ENCODE measurements around the gene POU4F2.

Gene POU4F2, protein sequence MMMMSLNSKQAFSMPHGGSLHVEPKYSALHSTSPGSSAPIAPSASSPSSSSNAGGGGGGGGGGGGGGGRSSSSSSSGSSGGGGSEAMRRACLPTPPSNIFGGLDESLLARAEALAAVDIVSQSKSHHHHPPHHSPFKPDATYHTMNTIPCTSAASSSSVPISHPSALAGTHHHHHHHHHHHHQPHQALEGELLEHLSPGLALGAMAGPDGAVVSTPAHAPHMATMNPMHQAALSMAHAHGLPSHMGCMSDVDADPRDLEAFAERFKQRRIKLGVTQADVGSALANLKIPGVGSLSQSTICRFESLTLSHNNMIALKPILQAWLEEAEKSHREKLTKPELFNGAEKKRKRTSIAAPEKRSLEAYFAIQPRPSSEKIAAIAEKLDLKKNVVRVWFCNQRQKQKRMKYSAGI

DNA sequence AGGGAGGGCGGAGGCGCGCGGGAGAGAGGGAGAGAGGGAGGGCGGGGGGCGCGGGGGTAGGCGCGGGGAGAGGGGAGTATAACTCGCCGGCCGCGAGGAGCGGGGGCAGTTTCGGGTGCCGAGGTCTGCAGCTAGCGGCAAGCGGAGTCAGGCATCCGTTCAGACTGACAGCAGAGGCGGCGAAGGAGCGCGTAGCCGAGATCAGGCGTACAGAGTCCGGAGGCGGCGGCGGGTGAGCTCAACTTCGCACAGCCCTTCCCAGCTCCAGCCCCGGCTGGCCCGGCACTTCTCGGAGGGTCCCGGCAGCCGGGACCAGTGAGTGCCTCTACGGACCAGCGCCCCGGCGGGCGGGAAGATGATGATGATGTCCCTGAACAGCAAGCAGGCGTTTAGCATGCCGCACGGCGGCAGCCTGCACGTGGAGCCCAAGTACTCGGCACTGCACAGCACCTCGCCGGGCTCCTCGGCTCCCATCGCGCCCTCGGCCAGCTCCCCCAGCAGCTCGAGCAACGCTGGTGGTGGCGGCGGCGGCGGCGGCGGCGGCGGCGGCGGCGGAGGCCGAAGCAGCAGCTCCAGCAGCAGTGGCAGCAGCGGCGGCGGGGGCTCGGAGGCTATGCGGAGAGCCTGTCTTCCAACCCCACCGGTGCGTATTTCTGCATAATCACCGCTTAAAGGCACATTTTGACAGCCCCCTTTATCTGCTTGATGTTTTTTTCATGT is at the start of gene POU4F2:
Gene POU4F2, plus strand, starts transcription at position 108 of the 720 bp plus-strand sequence. Its CDS starts 248 bp downstream, at position 356.
- DNase-seq, result no peak

- DNase-seq, result no peak
Measured at GRCh38 chr4:146590801-146591200, 47.9 kb upstream of the POU4F2 start.

DNA sequence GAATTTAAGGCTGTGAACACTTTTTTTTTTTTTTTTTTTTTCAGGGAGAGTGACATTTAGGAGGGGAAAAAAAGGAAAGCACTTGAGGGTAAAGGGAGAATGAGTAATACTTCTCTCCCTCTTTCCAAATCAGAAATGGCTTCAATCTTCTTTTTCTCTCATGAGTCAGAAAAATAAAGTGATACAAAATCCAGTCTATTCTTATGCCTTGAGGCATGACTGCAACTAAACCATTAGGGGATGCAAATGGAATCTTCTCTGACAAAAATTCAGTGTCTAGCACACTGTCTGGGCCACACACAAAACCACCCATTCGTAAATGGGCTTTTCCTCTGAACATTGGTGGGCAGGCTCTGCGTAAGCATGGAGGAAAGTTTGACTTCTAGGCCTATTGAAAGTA is 46.7 kb upstream of the POU4F2 start:
- DNase-seq, result no peak

GRCh38 chr4:146632770-146633470 is 5.8 kb upstream of the POU4F2 start:
- no peak for DNase-seq

GRCh38 chr4:146633471-146633800 is 5.3 kb upstream of the POU4F2 start:
- DNase-seq, result no peak

- no peak for DNase-seq
Measured at GRCh38 chr4:146634825-146635224, 3.9 kb upstream of the POU4F2 start.

- no peak for DNase-seq
Measured at GRCh38 chr4:146637621-146638332, 916 bp upstream of the POU4F2 start.

DNA sequence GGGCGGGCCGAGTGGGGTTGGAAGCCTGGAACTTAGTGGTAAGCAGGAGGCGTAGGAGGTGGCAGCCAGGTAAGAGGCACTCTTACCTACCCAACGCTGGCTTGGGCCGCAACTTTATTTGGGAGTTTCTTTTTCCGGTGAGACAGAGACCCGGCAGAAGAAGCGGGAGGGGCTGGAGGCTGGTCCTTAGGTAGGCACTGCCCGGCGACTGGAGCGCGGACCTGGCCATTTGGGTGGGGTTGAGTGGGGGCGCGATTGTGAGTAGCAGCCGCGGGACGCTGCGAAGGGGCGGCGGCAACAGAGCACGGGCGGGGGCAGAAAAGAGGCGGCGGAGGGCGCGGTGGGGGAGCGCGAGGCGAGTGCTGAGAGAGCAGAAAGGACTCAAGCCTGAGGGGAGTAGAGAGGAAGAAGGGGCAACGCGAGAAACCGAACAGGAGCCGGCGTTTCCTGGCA is 334 bp upstream of the POU4F2 start:
- no peak for DNase-seq

GRCh38 chr4:146639506-146639932 is 826 bp downstream of the POU4F2 start:
- no peak for DNase-seq

- no peak for DNase-seq
Measured at GRCh38 chr4:146640021-146640464, 1.4 kb downstream of the POU4F2 start.

GRCh38 chr4:146640465-146641061 is 1.9 kb downstream of the POU4F2 start:
- DNase-seq, result no peak

DNA sequence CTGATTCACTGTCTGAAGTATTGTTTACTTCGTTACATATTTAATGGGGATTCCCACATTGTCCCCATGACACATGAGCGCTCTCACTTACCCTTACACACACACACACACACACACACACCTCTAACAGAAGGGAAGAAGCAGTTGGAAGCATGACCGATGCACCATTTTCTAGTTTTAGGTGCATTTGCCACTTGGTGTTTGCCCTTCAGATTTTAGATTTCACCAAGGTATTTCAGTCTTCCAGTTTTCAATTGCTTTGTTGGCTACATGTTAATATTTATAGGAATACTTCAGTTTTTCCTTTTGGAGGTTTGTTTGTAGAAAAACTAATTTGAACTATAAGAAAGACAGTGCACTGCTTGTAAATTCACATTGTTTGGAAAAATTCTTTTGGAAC is 3.1 kb downstream of the POU4F2 start:
- no peak for DNase-seq

DNA sequence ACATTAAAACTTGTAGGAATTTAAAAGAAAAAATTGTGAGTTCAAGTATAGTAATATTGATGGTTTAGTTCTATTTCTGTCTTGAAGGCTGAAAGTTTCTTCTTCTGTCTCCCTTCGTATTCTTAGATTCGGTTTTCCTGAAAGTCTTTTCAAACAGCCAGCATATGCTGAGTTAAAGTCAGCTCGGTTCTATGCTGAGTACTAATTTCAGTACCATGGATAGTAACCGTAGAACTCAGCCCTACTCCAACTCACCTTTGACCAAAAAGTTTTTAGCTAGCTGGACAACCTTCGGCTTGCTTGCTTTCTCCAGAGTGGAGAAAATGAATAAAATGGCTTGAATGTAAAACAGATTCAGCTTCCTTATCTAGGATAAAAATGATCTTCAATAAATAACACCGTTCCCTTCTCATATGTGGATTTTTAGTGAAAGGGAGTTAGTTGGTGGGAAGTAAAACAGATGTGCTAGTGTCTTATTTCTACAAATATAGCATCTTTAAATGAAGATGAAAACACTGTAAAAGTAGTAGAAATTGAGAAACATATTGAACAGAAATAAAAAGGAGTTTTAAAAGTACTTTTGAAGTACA is 5.2 kb downstream of the POU4F2 start:
- no peak for DNase-seq

GRCh38 chr4:146645921-146646320 is 7.2 kb downstream of the POU4F2 start:
- DNase-seq, result no peak

- no peak for DNase-seq
Measured at GRCh38 chr4:146646593-146647325, 8.1 kb downstream of the POU4F2 start.

DNA sequence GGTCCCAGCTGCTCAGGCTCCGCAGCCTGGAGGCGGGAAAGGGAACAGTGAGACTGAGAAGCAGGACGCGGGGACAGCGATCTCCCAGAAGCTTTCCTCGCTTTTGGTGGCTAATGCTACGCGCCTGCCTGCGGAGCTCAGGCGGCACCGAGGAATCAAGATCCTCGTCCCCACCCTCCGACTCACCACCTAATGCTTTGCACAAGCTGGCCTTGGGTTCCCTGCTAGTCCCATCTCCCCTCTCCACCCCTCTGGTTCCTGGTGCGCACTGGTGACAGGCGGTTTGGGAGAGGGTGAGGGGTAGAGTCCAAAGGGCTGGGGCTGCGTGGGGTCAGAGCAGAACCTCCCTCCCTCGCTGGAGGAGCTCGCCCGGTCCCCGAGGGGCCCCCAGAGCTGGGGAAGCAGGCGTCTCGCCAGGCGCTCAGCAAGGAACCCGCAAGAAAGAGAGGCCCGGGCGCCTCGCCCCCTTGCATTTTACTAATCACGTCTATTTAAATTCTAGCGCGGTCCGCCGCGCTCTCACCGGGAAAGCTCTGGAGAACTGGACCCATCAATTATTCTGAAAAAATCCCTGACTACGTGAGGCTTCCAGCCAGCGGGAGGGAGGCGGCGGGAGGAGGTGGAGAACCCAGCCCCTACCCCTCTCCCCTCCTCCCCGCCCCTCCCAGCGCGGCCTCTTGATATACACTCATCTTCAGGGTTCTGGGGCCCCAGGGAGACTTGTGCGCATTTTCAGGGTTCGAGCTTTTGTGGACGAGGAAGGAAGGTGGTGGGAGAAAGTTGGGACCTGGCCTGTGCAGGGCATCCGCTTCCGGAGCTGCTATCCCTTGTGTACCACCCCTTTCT is 9.1 kb downstream of the POU4F2 start:
- no peak for DNase-seq

- no peak for DNase-seq
Measured at GRCh38 chr4:146648461-146648783, 9.7 kb downstream of the POU4F2 start.

DNA sequence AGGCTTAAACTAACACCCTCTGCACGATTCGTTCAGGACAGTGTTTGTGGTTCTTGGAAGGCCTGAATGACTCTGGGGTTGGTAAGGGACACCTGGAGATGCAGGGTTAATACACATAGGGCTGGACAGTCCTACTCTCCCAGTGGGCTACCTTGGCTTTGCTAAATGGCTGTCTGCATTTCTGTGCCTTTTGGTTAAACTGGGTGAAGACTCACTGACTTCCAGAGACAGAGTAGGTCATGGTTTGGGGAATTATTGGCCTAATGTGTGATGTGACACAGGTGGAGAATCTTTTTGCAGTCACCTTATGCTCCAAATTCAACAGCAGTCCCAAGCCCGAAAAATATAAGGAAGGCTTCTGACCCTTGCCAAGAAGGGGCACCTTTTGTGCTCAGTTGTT is 10.5 kb downstream of the POU4F2 start:
- DNase-seq, result no peak

DNA sequence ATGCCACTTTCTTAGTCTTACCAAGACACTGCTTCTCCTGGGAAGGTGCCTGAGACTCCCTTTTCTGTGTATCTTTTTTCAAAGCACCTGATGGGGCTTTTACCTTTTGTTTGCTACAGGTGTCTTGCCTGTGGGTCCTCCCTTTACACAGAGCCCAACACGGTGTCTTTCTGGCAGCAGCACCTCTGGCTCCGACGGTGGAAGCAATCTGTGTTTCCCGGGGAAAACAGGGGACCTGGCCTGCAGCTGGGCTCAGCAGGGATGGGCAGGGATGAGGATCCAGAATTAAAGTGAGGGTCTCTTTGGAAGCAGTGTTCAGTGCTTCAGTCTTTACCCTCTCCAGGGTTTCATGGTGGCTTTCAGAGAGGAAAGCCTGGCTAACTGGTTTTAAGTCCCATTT is 11.3 kb downstream of the POU4F2 start:
- no peak for DNase-seq

GRCh38 chr4:146654687-146655520 is 16.2 kb downstream of the POU4F2 start:
- DNase-seq, result no peak

Data from NCI-H2171 (cell line).